Stimulated activated CD4-positive, alpha-beta T cell treated with anti-CD3 and anti-CD28 coated beads, Interleukin-4, amount 100 ng/mL, for 24 hours (primary cell): ENCODE data around the gene PPP1R9B.
A peak's percentile ranks its signal among the peaks of the same experiment; 100 is the strongest.

Source experiments
- DNase-seq: peaks from one replicate; pipeline ENCODE4 v3.0.0-alpha.2; 2020

PPP1R9B gene

DNA sequence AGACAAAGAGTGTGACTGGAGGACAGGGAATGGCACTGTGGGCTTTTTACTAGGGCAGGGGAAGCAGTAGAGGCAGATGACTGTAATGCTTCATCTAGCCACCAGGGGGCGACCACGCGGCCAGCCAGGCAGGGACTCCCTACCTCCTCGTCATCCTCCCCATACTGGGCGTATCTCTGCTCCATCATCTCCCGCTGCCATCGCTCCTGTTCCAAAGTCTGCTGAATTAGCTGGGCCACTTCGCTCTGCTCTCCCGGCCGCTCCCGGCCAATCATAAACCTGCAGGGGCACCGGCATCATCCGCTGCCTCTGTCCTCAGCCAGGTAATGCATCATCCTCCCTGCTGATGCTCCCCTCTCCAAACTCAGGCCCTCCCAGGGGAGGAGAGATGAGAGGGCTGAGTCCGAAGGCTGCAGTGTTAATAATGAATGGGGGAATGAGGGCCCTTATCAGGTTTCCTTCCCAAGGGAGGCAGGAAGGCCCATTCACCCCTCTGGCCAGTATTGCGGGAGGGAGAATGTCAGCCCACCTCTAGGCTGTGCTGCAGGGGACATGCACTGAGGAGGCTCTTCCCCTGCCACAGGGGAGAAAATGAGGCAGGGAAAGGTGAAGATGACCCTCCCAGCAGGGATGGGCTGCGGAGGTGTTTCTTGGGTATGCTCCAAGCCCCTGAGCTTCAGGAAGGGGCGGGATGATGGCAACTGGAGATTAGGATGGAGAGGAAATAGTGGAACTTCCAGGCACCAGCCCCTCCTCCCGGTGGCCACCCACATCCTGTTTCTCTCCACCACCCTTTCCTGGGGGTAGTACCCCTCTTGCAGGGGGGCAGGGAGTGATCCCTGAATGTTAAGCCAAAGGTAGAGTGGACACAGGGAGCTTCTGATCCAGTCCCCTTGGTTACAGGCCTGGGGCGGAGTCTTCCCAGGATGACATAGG is 10.3 kb downstream of the PPP1R9B start:
- DNase-seq: peak; percentile 84

DNA sequence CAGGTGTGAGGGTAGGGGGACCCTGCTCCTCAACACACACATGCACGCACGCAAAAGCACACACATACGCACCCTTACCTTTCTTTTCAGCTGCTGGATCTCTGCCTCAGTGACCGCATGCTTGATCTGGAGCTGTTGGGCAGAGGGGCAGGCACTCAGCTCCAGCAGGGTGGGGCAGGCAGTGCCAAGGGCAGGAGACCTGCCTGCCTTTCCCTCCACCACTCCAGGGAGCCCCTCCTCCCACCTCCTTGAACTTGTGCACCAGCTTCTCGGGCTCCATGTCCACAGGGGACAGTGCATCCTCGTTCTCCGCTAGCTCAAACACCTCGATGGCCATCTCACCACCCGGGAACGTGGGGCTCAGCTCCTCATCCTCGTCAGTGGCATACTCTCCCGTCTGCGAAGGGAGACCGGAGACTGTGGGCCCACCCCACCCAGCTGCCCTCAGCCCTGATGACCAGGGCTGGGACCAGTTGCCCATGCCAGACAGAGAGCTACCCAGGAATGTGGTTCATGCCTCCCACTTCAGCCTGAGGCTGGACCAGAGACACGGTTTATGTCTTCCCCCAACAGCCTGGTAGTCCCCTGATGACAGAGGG is 11.2 kb downstream of the PPP1R9B start:
- DNase-seq: no peak

DNA sequence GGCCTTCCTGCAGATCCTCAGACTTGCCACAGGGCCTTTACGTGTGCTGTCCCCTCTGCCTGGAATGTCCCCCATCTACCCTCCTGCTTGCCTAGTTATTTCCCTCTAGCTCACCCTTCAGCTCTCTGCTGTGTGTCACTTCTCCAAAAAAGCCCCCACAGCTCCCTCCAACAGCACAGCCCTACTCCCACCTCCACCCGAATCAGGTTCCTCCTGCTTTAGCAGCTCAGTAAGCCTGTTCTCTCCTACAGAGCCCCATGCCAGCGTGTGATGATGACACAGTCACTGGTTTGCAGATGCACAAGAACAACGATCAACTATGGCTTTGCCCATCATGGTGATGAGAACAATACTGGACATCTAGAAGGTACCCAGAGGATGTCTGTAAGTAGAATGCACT is 13.4 kb downstream of the PPP1R9B start:
- DNase-seq: no peak

DNA sequence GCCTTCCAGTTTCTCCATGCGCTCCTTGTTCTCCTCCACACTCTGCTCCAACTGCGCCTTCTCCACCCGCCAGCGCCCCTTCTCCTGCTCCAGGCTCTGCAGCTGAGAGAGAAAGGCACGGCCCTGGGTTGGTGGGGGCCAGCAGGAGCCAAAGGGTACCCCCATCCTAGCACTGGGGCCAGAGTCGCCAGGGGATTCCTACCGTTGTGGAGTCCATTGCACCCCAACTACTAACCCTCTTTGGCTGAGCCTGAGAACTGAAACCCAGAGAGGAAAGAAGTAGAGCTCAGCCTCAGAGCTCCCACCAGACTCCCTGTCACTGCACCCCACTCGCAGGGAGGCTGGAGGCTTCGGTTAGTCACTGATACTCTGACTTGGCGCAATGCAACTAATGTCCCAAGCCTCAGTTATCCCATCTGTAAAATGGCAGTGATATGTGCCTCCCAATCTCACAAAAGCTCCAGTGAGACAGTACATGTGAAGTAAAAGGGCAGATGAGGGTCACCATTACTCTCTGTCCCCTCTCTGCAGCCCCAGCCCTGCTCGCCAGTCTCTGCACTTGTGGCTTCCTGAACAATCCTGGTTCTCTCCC is 14.3 kb downstream of the PPP1R9B start:
- no peak for DNase-seq

DNA sequence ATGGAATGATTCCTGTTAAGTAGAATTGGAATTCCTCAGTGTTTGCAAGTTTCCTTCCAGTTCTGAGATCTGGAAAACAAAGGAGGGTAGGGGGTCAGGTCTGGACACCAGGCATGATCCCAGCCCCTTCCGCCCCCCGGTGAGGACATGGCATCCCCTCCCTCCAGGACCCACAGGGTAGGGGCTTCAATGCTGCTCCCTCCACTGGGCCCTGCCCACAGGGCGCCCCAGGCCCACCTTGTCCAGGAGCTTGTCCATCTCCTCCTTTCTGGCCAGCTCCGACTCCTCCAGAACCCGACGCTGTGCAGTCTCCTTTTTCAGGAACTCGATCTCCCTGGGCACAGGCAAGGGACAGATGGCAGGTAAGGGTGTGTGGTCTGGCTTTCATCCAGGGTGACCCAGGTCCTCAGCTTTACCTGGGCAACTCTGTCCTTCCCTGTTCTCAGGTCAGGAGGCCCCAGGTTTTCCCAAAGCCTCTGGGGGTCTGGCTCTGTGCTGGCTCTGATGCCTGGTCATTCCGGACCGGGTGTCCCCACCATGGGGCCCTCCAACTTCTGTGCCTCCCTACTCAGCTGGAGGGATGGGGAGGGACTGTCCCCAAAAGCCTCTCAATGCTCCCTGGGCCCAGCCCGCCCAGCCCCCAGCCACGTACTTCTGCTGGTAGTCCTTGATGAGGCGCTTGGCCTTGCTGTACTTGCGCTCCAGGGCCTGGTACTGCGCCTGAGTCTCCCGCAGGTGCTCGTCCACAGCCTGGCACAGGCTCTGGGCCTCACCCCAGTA is 15.0 kb downstream of the PPP1R9B start:
- DNase-seq: no peak

DNA sequence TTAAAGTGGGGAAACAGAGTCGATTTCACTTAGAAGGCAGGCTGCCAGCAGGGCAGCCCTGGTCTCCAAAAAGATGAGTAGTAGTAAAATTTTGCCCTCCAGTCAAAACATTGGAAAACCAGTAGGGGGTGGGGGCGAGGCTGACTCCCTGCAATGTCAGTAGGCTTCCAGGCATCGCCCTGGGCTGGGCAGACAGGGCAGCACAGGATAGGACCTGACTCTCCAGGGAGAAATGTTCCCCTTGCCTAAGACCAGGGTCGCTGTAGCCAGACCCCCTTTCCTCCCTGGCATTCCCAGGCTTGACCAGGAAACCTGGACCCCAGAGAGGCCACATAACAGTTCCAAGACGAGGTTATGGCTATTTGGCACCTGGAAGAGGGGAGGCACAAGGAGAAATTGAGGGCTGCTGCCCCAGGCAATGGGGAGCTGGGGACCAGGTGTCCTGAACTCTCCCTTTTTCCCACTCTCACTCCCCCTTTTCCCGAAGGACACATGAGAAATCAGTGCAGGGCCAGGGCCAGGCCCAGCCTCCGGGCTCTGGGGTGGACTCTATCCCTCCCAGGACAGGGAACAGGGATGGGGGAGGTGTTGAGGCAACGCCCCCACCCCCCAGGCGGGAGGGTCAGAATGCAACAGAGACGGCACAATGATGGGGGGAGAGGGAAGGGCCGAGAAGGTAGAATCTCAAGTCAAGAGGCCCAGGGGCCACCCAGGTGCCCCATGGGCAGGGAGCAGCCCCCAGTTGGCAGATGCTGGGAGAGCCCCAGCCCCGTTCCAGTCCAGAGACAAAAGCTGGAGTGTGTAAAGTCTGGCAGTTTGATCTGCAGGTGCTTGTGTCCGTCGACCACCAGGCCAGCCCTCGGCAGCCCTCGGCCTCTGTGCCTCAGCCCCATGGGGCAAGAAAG is 16.0 kb downstream of the PPP1R9B start:
- DNase-seq: no peak

GRCh38 chr17:50133769-50134099 is 16.7 kb downstream of the PPP1R9B start:
- no peak for DNase-seq

DNA sequence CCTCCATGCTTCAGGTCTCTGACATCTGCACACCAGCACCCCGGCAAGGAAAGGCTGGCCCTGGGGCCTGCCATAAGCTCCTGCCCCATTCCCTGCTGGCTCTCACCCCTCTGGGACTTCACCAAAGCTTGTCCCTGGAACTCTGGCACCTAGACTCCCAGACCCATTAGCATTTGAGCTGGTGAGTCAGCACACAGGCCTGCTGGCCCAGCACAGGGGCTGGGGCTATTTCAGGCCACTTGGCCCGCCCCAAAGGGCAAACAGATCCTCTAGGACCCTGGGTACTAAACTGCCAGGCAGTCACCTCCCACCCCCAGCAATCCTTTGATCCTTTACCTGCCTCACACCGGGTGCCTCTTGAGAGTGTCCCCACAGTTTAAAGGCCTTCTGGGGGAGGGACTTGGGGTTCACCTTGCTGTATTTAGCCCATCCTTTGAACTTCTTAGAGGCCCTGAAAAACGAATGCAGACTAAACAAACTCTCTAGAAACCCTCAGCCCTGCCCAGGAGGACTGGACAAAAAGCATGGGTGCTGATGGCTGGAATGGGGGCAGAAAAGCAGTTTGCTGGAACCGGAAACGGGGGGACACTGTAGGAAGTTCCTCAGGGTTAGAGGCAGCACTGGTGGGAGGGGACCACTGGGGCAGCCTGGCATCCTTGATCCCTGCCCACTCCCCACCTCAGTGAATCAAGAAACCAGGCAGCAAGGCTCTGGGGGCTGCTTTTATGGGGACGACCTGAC is 17.3 kb downstream of the PPP1R9B start:
- no peak for DNase-seq

DNA sequence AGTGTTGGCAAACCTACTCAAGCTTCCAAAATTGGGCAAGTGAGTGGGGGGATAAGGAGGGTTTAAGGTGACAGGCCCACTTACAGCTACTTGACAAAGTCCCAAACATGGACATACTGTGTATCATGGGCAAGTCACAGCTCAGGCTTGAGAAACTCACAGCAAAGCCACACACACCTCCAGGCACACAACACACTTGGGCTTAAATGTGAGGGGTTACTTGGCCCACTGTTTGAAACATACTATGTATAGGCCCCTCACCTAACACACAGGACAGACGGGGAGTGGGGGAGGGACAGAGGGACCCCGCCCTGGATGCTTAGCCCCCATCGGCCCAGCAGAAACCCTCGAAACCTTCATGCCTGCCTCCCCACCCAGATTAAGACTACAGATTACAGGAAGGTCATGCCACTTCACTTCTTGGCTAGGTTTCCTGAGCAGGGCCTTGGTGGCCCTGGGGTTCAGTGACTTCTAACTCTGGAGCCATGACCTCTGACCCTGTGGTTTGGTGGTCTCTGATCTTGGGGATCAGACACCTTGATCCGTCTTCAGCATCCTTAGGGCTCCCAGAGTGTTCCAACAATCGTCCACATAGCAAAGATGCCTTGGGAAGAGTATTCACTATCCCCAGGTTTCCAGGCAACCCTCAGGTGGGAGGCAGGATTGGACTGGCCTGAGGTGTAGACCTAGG is 18.2 kb downstream of the PPP1R9B start:
- DNase-seq: no peak

DNA sequence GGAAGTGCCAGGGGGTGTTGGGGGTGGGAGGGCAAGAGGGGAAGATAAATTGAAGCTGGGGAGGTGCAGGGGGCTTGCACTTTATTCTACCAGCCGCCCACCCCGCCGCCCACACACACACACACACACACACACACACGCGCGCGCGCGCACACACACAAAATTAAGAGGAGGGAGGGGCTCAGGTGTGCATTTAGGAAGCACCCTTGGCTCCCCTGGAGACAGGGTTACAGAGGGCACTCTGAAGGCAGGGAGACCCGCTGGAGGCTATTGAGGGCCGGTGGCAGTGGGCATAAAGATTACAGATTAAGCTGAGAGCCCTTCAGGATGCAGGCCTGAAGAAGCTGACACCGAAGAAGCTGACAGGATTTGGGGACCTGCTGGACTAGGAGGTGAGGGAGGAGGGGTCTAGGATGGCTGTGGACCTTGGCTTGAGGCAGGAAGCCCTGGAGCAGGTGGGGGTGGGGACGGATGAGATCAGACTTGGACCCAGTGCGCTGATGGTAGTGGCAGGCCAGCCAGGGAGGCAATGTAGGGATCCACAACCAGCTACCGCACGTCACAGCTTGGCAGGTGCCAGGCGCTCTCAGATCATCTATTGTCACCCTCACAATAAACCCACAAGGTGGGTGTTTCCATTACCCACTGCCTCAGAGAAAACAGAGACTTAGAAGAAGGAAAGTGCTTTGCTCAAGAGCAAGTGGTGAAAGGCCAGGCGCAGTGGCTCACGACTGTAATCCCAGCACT is 19.7 kb downstream of the PPP1R9B start:
- no peak for DNase-seq

GRCh38 chr17:50129728-50130558 is 20.5 kb downstream of the PPP1R9B start, which contains the start of gene SAMD14:
Gene SAMD14, minus strand, starts transcription at chr17:50130160. Its CDS starts 5,201 bp downstream, at chr17:50124959.
- DNase-seq: peak; percentile 33

DNA sequence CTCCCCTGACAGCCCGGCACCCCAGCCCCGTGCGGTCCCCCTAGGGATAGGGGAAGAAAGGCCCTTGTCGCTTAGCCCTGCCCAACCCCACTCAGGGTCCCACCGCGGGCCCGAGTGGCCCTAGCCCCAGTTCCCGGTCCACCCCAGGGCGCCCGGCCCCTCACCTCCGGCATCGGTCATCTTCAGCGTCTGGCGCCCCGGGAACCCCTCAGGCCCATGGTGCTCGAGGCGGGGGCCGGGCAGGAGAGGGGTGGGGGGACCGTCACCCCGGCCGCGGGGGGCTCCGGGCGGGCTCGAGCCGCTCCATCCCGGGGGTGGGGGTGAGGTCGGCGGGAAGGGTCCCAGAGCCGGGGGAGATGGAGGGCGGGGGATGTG is 21.1 kb downstream of the PPP1R9B start:
- DNase-seq: no peak

- no peak for DNase-seq
Measured at GRCh38 chr17:50128441-50129352, 21.8 kb downstream of the PPP1R9B start.

DNA sequence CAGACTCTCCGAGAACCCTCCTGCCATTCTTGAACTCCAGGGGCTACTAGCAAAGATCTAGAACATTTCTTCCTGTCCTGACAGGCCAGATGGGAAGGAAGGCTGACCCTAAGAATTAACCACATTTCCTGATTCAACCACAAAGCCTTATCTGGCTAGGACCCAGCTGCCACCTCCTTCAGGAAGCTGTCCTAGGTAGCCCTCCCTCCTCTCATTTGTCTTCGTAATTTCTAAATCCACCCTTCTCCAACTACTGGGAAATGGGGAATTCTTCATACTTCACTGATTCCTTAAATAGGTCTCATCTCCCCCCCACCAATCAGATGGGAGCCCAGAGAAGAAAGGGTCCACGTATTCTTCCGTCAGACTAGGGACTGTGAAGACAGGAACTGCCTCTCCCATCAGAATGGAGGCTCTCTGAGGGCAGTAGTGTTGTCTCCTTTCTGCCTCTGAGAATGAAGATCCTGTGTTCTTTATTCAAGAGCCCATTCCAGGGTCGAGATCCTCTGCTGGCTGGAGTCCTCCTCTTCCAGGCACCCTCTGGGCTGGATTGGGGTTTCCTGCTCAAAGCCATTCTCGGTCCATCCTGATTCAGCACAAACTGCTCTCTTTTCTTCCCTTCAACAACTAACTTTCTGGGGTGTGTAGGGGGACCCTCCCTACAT is 22.6 kb downstream of the PPP1R9B start:
- no peak for DNase-seq

DNA sequence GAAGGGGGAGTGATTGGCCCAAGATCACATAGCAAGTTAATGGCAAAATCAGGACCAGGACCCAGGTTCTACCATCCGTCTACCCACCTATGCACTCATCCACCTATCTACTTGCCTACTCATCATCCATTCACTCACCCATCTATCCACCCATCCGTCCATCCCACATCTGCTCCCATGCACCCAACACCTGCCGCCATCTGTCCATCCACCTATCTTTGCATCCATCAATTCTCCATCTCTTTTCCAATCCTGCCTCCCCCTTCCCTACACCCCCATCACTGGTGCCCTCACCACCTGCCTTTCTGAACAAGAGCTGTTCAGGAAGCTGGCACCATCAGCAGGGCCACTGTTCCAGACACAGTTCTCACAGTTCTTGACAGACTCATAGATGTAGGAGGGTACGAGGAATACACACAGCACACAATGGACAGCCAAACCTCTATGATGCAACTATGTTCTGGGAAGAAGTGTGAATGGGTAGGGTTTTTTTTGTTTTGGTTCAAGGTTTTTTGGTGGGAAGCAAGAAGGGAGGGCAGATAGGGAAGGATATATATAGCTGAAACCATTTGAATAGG is 25.0 kb downstream of the PPP1R9B start:
- DNase-seq: no peak

- no peak for DNase-seq
Measured at GRCh38 chr17:50123649-50124349, 26.7 kb downstream of the PPP1R9B start.
